Esophagus muscularis mucosa (tissue), 3 donors: ENCODE results near the gene UBE4A.

ENCODE experiments used
- POLR2AphosphoS5 ChIP-seq, 2 donors: sonication (generic); formaldehyde crosslinking; IDR thresholded peaks; one replicate each; pipeline ENCODE4 v1.6.1; 2017; ENCODE audit warnings: antibody characterized with exemption in 2 of 2
- TF ChIP-seq, protein P1 (sequence below), 3 experiments: fragments of 200-600 bp in 2 of 3; fragments of 450-650 bp in 1 of 3; sonication (generic) in 2 of 3; IDR thresholded peaks; one replicate each; pipeline ENCODE4 v1.5.1; 2017 to 2019; ENCODE audit warnings: antibody characterized with exemption in 3 of 3, mild to moderate bottlenecking in 2 of 3, moderate library complexity in 1 of 3

- TF ChIP-seq, protein P1, sequence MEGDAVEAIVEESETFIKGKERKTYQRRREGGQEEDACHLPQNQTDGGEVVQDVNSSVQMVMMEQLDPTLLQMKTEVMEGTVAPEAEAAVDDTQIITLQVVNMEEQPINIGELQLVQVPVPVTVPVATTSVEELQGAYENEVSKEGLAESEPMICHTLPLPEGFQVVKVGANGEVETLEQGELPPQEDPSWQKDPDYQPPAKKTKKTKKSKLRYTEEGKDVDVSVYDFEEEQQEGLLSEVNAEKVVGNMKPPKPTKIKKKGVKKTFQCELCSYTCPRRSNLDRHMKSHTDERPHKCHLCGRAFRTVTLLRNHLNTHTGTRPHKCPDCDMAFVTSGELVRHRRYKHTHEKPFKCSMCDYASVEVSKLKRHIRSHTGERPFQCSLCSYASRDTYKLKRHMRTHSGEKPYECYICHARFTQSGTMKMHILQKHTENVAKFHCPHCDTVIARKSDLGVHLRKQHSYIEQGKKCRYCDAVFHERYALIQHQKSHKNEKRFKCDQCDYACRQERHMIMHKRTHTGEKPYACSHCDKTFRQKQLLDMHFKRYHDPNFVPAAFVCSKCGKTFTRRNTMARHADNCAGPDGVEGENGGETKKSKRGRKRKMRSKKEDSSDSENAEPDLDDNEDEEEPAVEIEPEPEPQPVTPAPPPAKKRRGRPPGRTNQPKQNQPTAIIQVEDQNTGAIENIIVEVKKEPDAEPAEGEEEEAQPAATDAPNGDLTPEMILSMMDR (IDR thresholded peaks at IDR 0.05), result no peak
- TF ChIP-seq POLR2AphosphoS5 (IDR thresholded peaks at IDR 0.05), result no peak
Measured at GRCh38 chr11:118383657-118384056, 24.3 kb downstream of the UBE4A start.
